Measurements from ENCODE around the gene CNTNAP5. TPM values are rescaled to one million over a fixed set of nuclear protein-coding genes. Genes with fewer than 3 reads are reported as not detected.
A peak's percentile ranks its signal among the peaks of the same experiment; 100 is the strongest.

CNTNAP5 gene
- total and polyA plus RNA-seq, 2 of the 13 experiments (the other 11 are each of a cell fraction or from before 2014, with no cell fraction given) = not detected

GRCh38 chr2:124570872-124571271, 545.8 kb downstream of the CNTNAP5 start (continued):
- TF ChIP-seq MAZ (IDR thresholded peaks at IDR 0.05; ENCODE audit: borderline replicate concordance, low read depth, low read length) (no peak), MAZ (CRISPR knock-in tag; IDR thresholded peaks at IDR 0.05; ENCODE audit: low read depth) (no peak), ZNF205 (CRISPR knock-in tag; IDR thresholded peaks at IDR 0.05) (no peak), RNF2 (conservative IDR thresholded peaks at IDR 0.05; ENCODE audit: low read depth) (no peak), ZNF792 (CRISPR knock-in tag; IDR thresholded peaks at IDR 0.05) (peak; percentile 71; the same call in 1 of the 2 replicates), PATZ1 (CRISPR knock-in tag; IDR thresholded peaks at IDR 0.05) (peak; percentile 44; the same call in 1 of the 2 replicates), ZNF331 (CRISPR knock-in tag; IDR thresholded peaks at IDR 0.05) (peak; percentile 62; the same call in 1 of the 2 replicates), CSRNP2 (CRISPR knock-in tag; conservative IDR thresholded peaks at IDR 0.05; ENCODE audit: low read depth) (no peak), ZBTB7B (CRISPR knock-in tag; IDR thresholded peaks at IDR 0.05) (peak; percentile 37; the same call in 1 of the 2 replicates), REST (IDR thresholded peaks at IDR 0.05; ENCODE audit: borderline replicate concordance in 1 of 2, low read depth in 1 of 2, low read length in 2 of 2) (peak in 1 of 2 experiments; percentile 37; a peak in 1 of 4 replicates), ZBTB2 (CRISPR knock-in tag; IDR thresholded peaks at IDR 0.05; ENCODE audit: low read depth) (0 out of 2 replicates have a peak, but pooled peaks have one; percentile 40), ZNF10 (CRISPR knock-in tag; IDR thresholded peaks at IDR 0.05; ENCODE audit: borderline replicate concordance, low read depth) (no peak), ZFY (CRISPR knock-in tag; IDR thresholded peaks at IDR 0.05) (0 out of 2 replicates have a peak, but pooled peaks have one; percentile 29), BORCS8-MEF2B (CRISPR knock-in tag; IDR thresholded peaks at IDR 0.05) (no peak), HOXA7 (CRISPR knock-in tag; IDR thresholded peaks at IDR 0.05) (no peak), ZNF234 (CRISPR knock-in tag; conservative IDR thresholded peaks at IDR 0.05) (no peak), HDAC2 (CRISPR knock-in tag; IDR thresholded peaks at IDR 0.05) (peak; percentile 83), NR2F2 (IDR thresholded peaks at IDR 0.05; ENCODE audit: borderline replicate concordance, low read depth) (no peak), ARNTL (CRISPR knock-in tag; IDR thresholded peaks at IDR 0.05) (peak; percentile 86), CBX2 (IDR thresholded peaks at IDR 0.05; ENCODE audit: low read depth, low read length) (no peak), CBX2 (CRISPR knock-in tag; IDR thresholded peaks at IDR 0.05; ENCODE audit: low read depth) (no peak)
